Lower leg skin (tissue), 3 donors: ENCODE results near the gene ADGRV1.

ENCODE experiments used
- CTCF ChIP-seq, 3 donors: fragments of 450-650 bp; IDR thresholded peaks; one replicate each; pipeline ENCODE4 v1.5.1; 2016; ENCODE audit warnings: antibody characterized with exemption in 3 of 3, mild to moderate bottlenecking in 3 of 3, moderate library complexity in 2 of 3
- POLR2A ChIP-seq, 2 donors: fragments of 450-650 bp; IDR thresholded peaks; one replicate each; pipeline ENCODE4 v1.6.1; 2016 to 2017; ENCODE audit warnings: antibody characterized with exemption in 2 of 2, mild to moderate bottlenecking in 1 of 2, moderate library complexity in 1 of 2

- TF ChIP-seq CTCF (IDR thresholded peaks at IDR 0.05) (no peak), POLR2A (IDR thresholded peaks at IDR 0.05) (no peak)
Measured at GRCh38 chr5:90934738-90935137, 376.1 kb downstream of the ADGRV1 start.
